GDM1 (cell line): Measurements from ENCODE around the gene GALNT17.

Experiments used
- DNase-seq: peaks from one replicate; lab custom pipeline; 2025; lab: John Stamatoyannopoulos, UW

GALNT17 gene

DNA sequence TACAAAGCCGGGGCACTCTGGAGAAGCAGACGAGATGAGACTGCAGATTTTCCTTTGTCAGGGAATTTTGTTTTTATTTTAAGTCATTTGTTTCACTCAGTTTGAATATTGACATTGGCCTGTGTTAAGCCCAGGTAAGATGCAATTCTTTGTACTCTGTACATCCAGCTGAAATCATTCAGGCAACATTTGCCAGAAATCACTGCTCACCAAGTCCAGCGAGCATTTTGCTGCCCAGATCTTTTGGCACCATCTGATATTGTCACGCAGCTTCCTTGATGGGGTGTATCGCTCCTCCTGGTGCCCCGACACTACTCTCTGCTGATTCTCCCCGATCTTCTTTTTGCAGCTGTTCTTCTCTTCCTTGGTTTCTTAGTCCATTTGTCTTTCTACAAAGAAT is 261.7 kb downstream of the GALNT17 start:
- no peak for DNase-seq

GRCh38 chr7:71402684-71403083 is 270.7 kb downstream of the GALNT17 start:
- DNase-seq, result no peak

DNA sequence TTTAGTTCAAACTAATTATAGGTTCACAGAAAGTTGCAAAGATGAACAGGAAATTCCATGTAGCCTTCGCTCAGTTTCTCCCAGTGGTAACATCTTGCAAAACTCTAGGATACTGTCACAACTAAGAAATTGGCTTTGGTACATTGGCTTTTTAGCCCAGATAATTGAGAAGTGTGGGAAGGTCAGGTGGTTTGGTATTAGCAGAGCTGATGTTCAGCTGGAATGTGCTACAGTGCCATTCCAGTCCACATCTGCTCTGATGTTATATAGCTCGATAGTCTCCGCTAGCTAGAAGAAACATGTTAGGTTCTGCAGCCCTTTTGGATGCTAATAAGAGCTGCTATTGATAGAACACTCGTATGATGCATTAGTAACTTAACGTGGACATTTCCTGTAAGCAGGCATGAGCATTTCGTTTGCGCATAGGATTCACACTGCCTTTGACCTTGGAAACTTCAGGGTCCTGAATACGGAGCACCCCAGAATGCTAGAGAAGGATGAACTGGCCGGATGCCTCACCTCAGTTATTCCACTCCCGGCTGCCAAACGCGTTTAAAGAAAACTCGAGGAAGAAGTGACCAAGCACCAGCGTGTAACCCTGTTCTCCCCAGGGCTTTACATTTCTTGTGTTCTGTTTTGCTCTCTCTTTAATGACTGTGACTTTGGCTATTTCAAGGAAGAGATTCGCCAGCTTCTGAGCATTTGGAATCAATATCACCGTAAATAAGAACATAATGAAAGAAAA is 271.4 kb downstream of the GALNT17 start:
- no peak for DNase-seq

DNA sequence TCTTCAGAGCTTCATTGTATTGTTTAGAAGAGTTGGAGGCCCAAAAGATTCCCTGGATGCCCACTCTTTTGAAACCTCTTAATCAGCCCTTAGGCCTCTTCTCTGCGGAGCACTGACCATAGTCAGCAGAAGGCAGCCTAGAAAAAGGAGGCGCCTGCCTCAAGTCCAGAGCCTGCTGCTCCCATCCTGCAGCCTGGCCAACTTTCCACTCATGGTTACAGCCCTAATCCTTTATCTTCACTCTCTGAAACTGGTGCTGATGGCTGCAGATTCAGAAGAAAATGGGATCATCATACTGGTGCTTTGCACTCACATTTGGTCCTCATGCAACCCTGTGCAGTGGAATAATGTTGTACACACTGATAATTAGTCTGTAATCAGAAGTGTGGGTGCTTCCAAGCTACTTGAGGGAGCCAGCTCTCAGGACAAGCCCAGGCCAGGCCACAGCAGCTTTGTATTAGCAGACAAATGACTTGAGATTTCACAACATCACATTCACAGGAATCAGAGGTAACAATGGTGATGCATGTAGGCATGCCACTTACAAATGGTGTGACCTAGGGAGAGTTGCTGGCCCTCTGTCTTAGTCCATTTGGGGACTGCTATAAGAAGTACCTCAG is 272.9 kb downstream of the GALNT17 start:
- DNase-seq, result no peak

DNA sequence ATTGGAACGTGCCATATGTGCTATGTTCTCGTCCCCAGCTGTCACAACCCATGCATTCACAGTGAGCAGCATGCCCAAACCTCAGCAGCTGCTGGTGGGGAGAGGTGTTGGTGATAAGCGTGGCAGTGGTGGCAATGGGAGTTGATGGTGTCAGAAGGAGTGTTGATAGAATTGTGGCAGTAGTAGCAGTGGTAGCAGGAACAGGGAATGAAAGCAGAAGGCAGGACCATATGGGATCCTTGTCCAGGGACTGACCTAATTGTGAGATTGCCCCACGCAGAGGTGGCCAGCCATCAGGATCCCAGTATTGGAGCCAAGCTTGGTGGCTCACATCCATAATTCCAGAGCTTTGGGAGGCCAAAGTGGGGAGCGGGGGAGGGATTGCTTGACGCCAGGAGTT is 276.3 kb downstream of the GALNT17 start:
- no peak for DNase-seq

- no peak for DNase-seq
These were observed 277.7 kb downstream of the GALNT17 start for GRCh38 chr7:71409550-71410157.

GRCh38 chr7:71411475-71411874 is 279.5 kb downstream of the GALNT17 start:
- DNase-seq, result no peak

GRCh38 chr7:71414490-71414889 is 282.5 kb downstream of the GALNT17 start:
- peak; percentile 1 for DNase-seq

DNA sequence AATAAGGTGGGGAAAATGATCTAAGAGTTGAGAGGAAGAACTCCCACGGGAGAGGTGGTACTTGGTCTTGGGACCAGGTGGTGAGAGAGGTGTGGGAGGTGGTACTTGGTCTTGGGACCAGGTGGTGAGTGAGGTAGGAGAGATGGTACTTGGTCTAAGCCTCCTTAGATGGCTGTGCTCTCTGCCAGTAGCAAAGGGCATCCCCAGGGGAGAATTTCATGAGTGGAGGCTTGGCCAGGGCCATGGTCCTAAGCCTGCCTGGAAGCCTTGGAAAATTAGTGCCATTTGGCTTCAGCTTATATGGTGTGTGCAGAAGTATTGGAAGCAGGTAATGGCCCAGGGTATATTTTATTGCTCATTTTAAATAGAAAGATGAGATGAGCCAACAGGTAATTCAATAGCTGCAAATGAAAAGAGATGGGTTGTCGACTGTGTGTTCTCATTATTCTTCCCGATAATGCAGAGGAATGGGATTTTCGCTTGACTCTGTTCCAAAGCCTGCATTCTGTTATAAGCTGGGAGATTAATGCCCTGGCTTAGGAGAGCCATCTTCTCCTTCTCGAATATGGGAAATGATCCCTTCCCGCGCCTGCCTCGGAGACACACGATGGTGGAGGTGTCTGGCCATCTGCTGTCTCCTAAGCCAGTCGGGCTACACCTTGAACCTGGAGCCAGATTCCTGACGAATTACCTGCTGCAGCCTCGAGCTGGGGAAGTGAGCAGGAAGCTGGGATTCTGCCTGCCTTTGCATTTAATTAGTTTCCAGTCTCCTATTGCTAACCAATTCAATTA is 287.8 kb downstream of the GALNT17 start:
- no peak for DNase-seq

- DNase-seq, result no peak
These were observed 290.2 kb downstream of the GALNT17 start for GRCh38 chr7:71422104-71422503.

GRCh38 chr7:71424166-71425035 is 292.5 kb downstream of the GALNT17 start:
- no peak for DNase-seq

DNA sequence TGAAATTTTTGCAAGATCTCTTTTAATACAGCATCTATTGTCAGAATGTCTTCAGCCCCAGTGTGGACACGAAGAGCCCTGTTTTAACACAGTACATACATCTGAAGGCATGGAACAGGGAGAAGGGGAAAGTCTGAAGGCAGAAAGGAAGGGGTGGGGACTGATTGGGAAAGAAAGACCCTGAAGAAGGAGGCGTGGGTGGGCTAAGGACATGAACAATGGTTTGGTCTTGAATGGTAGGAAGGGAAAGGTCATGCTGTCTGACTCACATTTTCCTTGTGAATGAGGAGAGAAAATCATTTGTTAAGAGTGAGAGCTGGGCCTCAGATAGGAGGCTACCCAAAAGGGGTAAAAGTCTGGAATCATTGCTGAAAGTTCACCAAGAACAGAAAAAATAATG is 297.1 kb downstream of the GALNT17 start:
- no peak for DNase-seq

DNA sequence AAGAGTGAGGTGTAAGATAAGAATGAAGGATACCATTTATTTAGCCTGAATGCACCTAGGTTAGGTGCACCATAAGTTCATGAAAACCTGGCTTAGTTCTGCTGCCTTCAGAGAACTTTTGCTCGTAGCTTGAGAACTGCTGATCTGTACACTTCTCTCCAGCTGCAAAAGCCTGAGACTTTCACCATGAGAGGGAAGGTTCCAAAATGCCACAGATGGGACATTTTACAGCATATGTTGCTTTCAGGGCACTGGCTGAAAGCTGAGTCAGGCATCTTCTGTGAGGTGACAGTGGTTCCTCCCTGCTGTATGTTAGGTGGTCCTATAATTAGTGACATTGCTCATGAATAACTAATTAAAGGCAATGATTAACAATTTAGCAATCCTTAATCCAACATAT is 298.3 kb downstream of the GALNT17 start:
- no peak for DNase-seq

DNA sequence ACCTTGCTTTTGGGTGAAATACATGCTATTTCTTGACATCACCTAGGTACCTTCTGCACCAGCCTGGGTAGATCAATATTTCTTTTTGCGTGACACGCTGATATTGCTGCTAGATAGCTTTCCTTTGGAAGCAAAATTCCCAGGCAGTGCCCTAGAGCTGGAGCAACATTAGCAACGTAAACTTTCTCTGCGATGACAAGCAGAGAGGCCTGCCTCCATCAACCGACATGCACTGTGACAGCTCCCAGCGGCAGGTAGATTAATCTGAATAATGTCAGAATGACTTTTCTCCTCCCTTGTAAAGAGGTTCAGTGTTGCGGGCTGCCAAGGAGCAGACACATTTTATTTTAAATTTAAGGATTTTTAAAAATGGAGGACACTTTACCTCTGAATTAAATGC is 307.4 kb downstream of the GALNT17 start:
- DNase-seq, result no peak

GRCh38 chr7:71442492-71443190 is 310.7 kb downstream of the GALNT17 start:
- peak; percentile 49 for DNase-seq

DNA sequence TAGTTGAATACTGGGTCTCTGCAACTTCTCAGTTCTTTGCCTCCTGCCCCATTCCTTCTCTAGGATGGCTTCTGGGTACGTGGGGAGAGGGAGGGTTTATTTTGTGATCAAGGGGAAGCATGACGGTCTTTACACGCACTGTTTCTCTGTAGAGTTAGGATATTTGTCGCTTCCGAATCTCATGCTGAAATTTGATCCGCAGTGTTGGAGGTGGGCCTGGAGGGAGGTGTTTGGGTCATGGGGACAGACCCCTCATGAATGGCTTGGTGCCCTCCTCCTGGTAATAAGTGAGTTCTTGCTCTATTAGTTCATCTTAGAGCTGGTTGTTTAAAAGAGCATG is 311.2 kb downstream of the GALNT17 start:
- DNase-seq, result no peak

- no peak for DNase-seq
These were observed 312.2 kb downstream of the GALNT17 start for GRCh38 chr7:71444130-71444529.

DNA sequence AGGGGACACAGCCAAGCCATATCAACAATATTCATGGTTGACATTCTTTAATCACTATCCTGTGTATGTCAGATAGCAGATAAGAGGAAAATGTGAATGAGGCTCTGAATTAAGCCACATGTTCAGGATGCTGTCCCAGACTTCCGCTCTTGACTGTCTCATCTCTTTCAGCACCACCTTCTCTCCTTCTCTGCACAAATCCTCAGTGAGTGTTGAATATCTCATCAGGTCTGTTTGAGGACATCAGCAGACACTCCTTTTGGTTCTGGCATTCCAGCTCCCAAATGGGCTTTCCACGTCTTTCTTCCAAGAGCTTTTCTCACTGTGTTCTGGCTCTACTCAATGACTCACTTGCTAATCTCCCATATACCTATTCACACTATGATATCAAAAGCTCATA is 321.7 kb downstream of the GALNT17 start:
- no peak for DNase-seq

DNA sequence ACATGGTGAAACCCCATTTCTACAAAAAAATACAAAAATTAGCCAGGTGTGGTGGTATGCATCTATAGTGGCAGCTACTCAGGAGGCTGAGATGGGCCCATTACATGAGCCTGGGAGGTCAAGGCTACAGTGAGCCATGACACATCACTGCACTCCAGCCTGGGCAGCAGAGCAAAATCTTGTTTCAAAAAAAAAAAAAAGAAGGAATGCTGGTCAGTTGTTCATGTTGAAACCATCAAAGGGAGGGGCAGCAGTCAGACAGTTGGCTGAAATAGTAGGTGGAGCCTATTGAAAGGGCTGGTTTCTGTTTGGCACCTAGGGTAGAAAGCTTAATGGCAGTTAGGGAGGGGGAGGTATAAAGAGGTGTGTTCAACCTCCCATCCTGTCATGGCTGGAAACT is 323.0 kb downstream of the GALNT17 start:
- no peak for DNase-seq

- DNase-seq, result no peak
These were observed 325.1 kb downstream of the GALNT17 start for GRCh38 chr7:71457021-71457420.
